ENCODE data around the gene KIAA1614.
A peak's percentile ranks its signal among the peaks of the same experiment; 100 is the strongest.
"Not testable (repeated sequence)": the region's sequence is repeated elsewhere in the genome, so short reads cannot be mapped to it uniquely, and the experiment has no call there.

The KIAA1614 gene

DNA sequence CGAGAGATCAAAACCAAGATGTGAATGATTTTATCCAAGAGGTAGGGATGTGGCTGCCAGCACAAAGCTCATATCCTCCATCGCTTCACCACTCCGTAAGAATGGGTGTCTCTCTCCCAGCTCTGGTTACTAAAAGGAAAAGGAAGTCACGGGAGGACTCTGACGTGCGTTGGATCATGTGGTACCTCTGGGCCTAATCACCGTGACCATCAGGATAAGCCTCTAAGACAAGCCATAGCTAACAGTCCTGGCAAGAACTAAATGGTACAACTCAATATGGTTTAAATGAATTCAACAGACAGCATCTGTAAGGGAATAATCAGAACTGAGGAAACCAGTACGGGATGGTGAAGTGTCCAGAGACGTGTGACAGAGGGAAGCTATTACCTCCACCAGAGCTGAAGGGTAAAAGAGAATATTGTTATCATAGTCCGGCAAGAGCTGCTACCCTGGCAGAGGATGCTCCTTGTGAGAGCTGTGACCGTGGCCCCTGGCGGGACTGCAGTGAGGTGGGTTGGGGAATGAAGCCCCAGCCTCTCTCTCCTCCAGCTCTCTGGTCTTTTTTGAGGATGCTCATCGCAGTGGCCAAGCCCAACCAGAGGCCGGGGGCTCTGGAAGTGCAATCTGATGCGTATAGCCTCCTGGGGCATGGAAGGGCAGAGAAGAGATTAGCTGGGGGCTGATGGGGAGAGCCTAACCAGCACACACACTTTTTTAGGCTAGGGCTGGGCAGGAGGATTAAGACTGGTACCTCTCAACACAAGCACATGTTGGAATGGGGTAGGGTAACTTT lies 54.2 kb downstream of the KIAA1614 start:
- no peak for DNase-seq

DNA sequence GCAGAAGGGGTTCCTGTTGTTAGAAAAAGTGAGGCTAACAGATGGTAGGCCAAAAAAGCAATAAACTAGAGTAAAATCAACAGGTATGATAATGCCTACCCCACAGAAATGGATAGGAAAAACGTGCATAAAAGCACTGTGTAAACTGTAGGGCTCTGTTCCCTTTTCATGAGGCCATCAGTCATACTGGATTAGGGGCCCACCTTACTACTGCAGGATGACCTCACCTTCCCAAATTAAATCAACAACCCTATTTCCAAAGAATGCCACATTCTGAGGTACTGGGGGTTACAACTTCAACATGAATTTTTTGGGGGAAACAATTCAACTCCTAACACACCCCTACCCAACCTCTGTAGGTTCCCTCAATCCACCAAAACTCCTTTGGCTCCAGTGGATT lies 54.9 kb downstream of the KIAA1614 start:
- no peak for DNase-seq

DNA sequence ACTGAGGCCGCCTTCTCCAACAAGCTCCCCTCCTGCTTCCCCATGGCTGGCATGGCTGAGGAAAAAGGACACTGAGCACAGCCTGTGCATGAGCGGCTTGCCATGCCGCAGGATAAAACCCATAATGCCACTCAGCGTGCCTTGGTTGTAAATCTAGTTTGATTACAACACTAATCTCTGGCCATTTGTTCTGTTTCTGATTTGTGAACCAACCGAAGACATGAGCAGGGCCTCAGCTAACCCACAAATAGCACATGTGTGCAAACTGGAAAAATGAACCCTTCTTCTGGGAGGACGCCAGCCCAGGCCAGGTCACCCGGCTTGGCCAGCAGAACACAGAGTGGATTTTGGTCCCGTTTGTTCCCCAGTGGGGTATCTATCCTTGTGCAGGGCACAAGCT lies 56.1 kb downstream of the KIAA1614 start:
- DNase-seq, result not testable (repeated sequence)

DNA sequence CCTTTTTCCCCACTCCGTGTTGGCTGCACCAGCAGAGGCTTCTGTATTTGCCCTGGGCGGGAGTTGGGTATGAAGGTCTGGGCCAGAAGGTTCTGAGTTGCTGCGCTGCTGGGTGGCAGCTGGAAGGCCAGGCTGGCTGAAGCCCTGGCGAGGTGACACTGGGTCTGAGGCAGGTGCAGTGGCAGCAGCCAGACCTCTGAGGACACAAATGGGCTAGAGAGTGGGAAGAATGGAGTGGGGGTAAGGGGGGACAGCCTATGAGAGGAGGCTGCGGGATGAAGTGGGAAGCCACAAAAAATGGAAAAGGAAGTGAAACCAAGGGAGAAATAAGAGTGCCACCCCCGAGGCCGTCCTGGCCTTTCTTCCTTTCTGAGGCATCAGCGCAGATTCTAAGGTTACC lies 56.7 kb downstream of the KIAA1614 start:
- no peak for DNase-seq

DNA sequence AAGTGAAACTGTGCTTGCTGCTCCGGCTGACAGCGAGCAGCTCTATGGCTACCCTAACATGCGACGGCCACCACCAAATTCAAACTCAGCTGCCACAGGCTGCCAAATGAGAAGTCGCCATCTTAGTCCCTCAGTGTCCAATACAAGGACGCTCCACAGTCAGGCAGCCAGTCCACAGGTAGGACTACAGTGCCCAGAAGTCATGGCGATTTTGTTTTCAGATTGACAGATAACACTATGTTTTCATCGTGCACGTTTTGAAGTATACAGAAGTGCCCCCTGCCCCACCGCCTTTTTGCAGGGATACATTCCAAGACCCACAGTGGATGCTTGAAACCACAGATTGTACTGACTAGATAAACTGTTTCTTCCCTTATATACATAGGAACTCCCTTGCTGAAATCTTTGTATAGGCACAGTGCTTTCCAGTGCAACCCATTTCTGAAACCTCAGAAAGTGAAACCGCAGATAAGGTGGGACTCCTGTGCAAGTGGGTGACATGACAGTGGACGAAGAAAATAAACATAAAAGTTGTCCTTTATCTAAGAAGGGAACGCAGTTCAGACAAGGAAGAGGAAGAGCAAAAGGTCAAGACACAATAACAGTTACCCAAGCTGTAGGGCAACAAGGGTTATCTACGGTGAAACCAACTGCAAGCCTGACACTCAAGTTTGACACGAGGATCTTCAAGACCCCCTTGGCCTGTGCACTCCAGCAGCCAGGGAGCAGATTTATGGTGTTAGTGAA lies 57.8 kb downstream of the KIAA1614 start:
- no peak for DNase-seq

DNA sequence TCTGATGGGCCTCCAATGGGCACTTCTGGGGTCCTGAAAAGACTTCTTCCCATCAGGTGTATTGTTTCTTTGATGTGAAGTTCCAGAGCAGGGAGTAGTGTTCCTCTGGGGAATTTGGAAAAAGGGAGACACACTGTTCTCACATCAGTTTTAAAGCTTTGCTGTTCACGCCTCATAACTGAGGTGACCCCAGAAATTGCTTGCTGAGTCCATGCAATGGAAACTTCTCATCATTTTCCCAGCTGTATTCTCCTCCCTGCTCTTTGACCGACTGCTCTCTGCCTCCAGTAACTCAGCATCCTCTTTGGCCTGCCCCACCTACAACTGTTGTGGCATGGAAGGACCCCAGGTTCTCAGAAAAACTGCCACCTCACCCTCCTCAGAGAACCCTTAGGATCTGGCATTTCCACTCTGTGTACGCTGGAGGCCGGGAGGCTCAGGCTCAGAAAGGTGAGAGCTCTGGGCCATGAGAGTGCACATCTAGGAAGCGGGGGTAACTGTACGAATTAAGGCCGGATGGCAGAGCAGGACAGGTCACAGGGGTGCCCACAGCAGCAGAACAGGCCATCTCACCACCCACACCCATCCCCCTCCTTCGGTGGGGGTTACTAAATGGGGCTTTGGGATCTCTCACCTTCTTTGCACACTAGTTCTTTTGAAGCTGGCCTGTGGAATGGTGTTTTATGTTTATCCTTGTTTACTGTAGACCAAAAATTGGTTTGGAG lies 58.7 kb downstream of the KIAA1614 start:
- DNase-seq, result no peak

DNA sequence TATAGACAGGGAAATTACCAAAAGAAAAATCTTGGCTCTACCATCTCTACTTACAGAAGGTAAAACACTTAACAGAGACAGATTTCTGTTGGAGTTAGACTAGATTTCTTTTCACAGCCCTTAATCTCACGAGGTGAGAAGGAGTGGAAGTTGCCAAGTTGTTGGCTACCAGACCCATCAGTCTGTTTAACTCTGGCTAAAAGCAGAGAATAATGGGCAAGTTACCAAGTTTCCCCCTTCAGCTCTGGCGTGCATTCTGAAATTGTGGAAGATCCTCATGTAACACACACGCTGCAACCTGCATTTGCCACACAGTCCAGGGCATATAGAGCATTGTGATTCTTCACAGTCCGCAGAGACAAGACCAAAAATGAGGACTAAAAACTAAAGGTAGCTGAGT lies 60.7 kb downstream of the KIAA1614 start:
- DNase-seq, result no peak

DNA sequence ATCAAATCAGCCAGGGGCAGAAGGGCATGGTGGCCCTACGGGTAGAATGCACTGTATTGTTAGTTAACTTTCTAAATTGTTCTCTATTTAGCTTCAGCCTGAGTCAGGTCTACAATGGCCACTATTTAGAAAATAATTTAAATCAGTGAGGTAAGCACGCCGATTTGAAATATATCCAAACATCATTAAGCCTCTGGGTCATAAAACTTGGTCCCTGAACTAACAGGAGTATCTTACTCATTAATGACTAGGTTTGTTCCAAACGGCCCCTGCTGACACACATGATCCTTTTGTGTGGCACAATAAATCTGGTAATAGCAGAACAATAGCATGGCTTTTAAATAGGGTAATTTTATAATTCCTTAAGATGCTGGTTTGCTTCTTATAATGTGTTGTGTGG lies 61.5 kb downstream of the KIAA1614 start:
- no peak for DNase-seq

DNA sequence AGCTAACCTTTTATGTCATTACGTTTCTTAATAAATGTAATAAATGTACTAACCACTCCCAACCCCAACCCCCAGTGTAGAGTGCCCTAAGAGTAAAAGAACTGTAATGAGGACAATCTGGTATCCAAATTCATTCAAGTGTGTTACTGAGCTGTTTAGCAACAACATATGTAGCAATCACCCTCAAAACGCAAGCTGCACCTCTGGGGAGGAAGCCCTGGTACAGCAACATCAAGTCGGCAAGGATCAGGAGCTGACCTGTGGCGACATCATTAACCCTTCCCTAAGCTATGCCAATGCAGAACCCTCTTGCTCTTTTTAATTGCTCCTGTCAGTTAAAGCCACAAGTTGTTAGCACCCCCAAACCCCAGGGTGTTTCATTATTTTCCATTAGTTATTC lies 62.9 kb downstream of the KIAA1614 start:
- DNase-seq, result no peak

DNA sequence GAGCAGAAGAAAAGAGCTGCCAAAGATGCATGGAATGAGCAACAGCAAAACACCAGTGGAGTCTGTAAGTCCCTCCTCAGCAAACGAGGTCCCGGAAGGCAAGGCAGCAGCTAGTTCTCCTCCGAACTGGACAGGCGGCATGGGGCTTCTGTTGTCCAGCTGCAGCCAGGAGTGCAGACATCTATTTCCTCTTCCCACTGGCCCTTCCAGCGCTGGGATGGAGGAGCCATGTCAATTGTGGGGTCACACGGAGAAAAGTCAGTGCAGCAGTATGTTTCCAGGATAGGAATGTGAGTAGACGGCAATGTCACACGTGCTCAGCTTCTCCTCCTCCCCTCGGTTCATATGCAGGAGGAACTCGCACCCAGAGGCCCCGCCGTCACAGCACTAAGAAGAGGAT lies 63.5 kb downstream of the KIAA1614 start:
- no peak for DNase-seq

DNA sequence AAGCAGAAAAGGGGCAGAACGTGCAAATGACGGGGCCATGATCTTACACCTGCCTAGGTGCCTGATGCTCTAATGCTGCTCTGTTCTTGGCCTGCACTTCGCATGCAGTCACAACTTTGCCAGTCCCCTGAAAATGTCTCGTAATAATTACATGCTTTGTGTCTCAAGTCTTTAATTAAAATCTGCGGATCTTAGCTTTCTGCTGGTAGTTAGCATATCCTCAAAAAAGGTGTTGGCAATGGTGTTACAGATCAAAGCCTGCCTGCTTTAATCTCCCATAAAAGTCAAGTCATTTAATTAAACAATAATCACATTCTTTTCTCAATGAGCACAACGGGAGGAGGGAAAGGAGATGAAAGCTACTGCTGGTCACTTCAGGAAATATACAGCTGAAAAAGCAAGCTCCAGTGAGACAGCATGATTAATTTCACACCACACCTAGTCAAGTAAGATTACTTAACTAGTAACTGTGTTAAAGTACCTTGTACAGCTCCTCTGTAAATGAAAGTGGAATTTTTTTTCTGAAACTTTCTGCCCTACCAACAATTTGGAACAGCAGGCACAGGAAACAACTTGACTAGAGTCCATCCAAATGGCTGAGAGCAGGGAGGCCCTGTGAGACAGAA lies 64.1 kb downstream of the KIAA1614 start:
- DNase-seq, result no peak

DNA sequence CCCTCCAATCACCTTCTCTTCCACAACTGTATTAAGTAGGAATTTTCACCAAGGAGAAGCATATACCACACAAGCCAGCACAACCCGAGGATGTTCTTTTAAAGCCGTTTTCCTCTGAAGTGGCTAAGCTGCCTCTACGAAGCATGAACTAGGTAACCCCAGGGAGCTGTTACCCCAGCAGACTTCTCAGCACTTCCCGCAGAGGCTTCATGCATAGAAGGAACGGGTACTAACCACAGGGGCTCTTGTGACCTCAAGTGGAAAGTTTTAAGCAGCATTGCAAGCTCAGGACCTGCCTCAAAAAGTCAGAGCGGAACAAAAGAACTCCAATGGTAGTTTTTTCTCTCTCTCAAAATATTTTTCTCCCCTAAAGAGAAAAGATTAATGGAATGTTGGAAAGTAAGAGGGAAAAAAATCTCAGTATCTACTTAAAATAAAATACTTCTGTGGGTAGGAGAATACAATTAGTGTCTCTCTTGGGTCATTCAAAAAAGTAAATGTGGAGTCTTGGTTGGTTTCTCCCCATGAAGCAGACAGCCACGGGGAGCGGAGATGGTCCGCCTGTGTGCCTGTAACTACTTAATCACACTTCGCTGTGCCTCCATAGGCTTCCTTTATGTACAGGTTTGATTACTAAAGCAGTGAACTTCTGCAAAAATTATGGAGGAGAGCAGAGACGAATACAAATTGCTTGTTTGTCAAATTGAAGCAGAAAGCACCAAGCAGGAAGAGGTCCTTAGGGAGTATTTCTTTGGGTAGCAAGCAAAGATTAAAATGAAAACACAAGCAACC lies 69.1 kb downstream of the KIAA1614 start:
- peak; percentile 14 for DNase-seq

DNA sequence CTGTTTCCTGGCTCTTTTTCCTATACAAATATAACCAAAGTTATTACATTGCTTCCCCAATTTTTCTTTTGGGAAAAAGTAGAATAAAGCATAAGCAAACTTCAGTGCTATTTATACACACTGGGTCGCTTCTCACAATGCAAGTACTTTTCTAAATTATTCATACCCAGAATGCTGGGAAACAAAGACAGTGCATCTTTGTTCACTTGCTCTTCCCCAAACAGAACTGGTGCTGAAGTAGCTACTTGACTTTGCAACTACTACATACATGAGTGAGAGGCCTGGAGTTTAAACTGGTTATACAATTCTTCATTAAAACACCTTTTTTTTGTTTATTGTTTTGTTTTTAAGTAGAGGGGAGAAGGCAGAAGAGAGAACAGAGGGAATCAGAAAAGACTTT lies 69.7 kb downstream of the KIAA1614 start:
- no peak for DNase-seq

DNA sequence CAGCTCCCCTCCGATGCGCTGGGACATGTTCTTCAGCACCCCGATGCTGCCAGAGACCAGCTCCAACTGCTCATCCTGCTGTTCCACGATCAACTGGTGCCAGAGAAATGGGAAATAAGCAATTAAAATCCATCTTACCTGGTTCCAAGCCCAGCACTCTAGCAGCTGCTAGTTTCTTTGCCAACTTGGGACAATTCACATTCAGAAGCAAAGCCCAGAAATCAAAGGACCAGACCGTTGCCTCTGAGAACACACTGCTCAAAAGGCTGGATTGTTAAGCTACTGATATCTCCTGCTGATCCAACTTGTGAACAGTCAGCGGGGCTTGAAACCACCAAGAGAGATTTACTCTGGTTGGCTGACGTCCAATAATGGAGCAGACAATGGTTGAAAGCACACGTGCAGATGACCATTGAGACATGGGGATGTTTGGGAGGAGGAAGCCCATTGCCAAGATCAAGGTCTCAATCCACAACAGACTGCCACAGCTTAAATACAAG lies 75.6 kb downstream of the KIAA1614 start:
- DNase-seq, result no peak

DNA sequence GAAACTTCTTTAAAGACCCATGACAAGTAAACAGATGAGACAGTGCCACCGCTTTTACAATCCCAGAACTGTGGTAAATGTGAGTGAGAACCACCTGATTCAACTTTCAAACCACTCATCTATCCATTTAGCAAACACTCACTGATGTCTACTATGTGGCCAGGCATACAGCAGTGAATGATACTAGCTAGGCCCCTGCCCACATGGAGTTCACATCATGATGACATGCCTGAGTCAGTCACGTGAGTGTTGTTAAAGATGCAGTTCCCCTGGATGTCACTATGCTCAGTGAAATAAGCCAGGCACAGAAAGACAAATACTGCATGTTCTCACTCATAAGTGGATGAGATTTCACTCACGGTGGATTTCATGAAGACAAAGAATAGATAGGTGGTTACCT lies 81.6 kb downstream of the KIAA1614 start:
- no peak for DNase-seq

DNA sequence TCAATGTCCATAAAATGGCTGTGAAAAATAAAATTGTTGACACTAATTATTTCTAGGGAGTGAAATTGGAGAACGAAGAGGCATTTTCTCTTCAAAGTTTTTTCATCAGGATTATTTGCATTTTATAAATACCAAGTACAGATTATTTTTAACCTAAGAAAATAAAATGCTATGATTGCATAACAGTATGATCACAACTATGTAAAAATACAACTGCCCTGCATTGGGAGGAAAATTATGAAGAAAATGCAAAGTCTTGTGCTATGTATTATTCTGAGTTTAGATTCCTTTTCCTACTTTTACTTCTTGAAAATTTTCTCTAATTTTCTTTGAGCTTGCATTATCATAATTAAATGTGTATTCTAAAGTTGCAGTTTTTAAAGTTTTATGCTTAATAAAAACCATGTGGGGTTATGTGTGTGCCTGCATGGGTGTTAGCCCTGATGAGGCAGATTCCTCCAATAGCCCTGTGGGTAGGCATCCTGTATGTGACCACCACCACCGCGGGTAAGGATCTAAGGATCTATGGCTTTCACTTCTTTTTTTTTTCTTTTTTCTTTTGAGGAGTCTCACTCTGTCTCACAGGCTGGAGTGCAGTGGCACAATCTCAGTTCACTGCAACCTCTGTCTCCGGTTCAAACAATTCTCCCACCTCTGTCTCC lies 85.3 kb downstream of the KIAA1614 start:
- DNase-seq, result no peak

Measured in activated CD4-positive, alpha-beta T cell treated with anti-CD3 and anti-CD28 coated beads for 1 hour (primary cell).